ENCODE results near the gene PLA2G4C.

DNA sequence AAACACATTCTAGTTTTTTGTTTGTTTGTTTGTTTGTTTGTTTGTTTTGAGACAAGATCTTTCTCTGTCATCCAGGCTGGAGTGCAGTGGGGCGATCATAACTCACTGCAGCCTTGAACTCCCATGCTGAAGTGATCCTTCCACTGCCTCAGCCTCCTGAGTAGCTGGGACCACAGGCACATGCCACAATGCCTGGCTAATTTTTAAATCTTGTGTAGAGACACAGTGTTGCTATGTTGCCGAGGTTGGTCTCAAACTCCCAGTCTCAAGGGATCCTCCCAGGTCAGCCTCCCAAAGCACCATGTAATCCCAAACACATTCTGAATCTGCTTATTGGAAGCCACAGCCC, 15.8 kb downstream of the PLA2G4C start:
- TF ChIP-seq YY1 (IDR thresholded peaks at IDR 0.05; ENCODE audit: insufficient read depth, insufficient read length): no peak
- TF ChIP-seq ZNF274 (IDR thresholded peaks at IDR 0.05; ENCODE audit: low read depth, low read length): no peak

Measured in NT2/D1 (cell line).